ENCODE data around the gene RASGRF2.

- TF ChIP-seq GABPA (IDR thresholded peaks at IDR 0.05; ENCODE audit: low read depth, low read length) (no peak), GABPA (CRISPR knock-in tag; IDR thresholded peaks at IDR 0.05; ENCODE audit: low read depth) (no peak), ZNF260 (CRISPR knock-in tag; IDR thresholded peaks at IDR 0.05; ENCODE audit: borderline replicate concordance, low read depth) (no peak), ZNF224 (CRISPR knock-in tag; IDR thresholded peaks at IDR 0.05) (no peak), GPBP1L1 (CRISPR knock-in tag; IDR thresholded peaks at IDR 0.05) (no peak), CTCF (CRISPR knock-in tag; IDR thresholded peaks at IDR 0.05) (no peak), SP1 (IDR thresholded peaks at IDR 0.05) (no peak), SP1 (CRISPR knock-in tag; IDR thresholded peaks at IDR 0.05) (no peak), ZBTB7A (CRISPR knock-in tag; IDR thresholded peaks at IDR 0.05) (no peak), POLR2AphosphoS5 (IDR thresholded peaks at IDR 0.05; ENCODE audit: low read depth, low read length) (no peak), ZNF343 (CRISPR knock-in tag; IDR thresholded peaks at IDR 0.05) (no peak)
Measured at GRCh38 chr5:80919678-80920196, 40.4 kb upstream of the RASGRF2 start.

All from HepG2 (cell line).